Fibroblast of the aortic adventitia (primary cell): ENCODE measurements around the gene DPYSL4. TPM values are rescaled to one million over a fixed set of nuclear protein-coding genes. Genes with fewer than 3 reads are reported as not detected.

Source experiments
- DNase-seq: peaks from one replicate; pipeline ENCODE4 v3.0.0-alpha.2; 2010; ENCODE audit warnings: low read depth
- H3K4me3 ChIP-seq: 2 replicates; pipeline ENCODE4 v1.5.1; 2011; ENCODE audit warnings: low read depth, mild to moderate bottlenecking, control low read depth, low read length, moderate library complexity
- CTCF ChIP-seq: IDR thresholded peaks from 2 replicates; pipeline ENCODE4 v1.5.1; 2011; ENCODE audit warnings: mild to moderate bottlenecking, low read length, control low read depth, inconsistent platforms; ENCODE audit not compliant: insufficient read depth
- total RNA-seq: library from RNA; depleted of rRNA; stranded (reverse); fragments of >200 nt; gene quantifications from 2 replicates; pipeline ENCODE4 v1.2.3, GENCODE V29; 2012; ENCODE audit warnings: low replicate concordance

The DPYSL4 gene
- total RNA-seq, 1 donor: 0.18 TPM

DNA sequence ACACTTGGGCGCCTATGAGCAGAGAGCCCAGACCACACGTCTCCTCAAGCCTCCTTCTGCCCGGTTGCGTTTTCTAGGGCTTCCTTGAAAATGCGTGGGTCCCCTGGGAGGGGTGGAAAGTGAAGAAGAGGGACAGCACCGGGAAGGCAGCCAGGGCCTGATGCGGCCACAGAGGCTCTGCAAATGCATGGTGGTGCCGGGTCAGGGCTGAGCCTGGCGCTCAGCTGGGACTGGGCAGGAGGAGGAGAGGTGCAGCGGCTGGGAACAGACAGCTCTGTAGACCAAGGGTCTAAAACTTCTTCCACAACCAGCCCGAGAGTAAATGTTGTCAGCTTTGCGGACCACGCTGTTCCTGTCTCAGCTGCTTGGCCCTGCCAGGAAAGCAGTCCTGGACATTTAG is 1.6 kb downstream of the DPYSL4 start:
- TF ChIP-seq CTCF: no peak
- peak overlapping the region; percentile 72 for H3K4me3 ChIP-seq

DNA sequence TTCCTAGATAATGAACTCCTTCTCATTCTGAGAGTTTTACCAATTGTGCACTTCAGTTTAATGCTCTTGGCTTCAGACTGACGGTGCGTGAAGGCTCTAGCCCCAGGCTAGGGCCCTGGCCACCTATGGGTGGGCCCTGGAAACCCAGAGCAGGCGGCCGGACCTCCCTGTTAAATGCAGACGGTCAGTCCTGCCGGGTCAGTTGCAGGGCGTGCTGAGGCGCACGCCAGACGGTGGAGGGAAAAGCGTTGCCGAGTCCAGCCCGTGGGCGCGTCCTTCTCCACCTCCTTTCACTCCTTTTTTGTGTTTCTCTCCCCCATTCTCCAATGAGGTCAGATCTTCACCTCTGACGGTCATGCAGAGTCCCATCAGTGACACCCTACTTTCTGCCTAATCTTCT is 2.3 kb downstream of the DPYSL4 start:
- no peak overlapping the region for H3K4me3 ChIP-seq
- no peak for DNase-seq
- no peak for TF ChIP-seq CTCF

More for the DNA sequence above, 1.6 kb downstream of the DPYSL4 start:
- no peak for DNase-seq

- H3K4me3 ChIP-seq: no peak overlapping the region
- DNase-seq: no peak
- TF ChIP-seq CTCF: no peak
These were observed 3.2 kb downstream of the DPYSL4 start for GRCh38 chr10:132189810-132190422.

GRCh38 chr10:132192076-132192975 is 5.6 kb downstream of the DPYSL4 start:
- no peak for TF ChIP-seq CTCF
- DNase-seq: no peak
- no peak overlapping the region for H3K4me3 ChIP-seq

DNA sequence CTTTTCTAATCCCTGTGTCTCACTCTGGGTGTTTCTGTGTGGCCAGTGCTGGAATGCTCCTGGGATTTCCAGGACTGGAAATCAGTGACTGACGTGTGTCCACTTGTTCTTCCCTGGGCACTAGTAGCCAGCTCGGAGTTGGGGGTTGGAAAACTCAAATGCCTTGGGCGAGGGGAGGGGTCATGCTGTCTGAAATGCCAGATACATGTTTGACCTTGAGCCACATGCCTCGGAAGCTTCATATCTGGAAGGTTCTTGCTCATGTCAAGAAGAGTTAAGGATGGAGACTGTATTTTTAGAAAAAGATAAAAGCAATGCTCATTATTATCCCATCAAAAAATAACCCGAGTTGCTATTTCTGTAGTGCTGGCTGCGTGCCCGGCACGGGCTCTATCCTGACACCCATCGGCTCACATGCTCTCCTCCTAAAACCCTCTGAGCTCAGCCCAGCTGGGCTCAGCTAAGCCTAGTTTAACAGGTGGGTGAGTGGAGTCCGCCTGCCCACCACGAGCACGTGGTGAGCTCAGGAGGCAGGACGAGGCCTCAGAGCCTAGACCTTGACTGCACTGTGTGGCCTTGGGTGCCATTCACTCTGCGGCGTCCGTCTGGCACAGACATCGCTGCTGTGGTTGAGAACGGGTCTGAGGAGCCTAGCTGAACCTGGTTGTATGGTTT is 6.4 kb downstream of the DPYSL4 start:
- H3K4me3 ChIP-seq: no peak overlapping the region
- TF ChIP-seq CTCF: no peak
- no peak for DNase-seq

GRCh38 chr10:132193907-132194552 is 7.3 kb downstream of the DPYSL4 start:
- TF ChIP-seq CTCF: no peak
- H3K4me3 ChIP-seq: no peak overlapping the region
- no peak for DNase-seq
